Neuronal stem cell (in vitro differentiated cells): ENCODE data around the gene HRH3.
A peak's percentile ranks its signal among the peaks of the same experiment; 100 is the strongest.

ENCODE experiments used
- DNase-seq: peaks from one replicate; pipeline ENCODE4 v3.0.0-alpha.2; 2013; ENCODE audit warnings: low spot score
- H2AFZ ChIP-seq: one replicate; pipeline ENCODE4 v1.6.1; 2013; ENCODE audit warnings: mild to moderate bottlenecking, low read length, inconsistent platforms
- H2AK5ac ChIP-seq: 2 replicates; pipeline ENCODE4 v1.6.1; 2013; ENCODE audit warnings: low read depth, mild to moderate bottlenecking, inconsistent platforms, low read length, moderate library complexity, mixed read lengths
- H2BK120ac ChIP-seq: 2 replicates; pipeline ENCODE4 v1.6.1; 2013; ENCODE audit warnings: low read depth, mild to moderate bottlenecking, inconsistent platforms, low read length, moderate library complexity, mixed read lengths
- H2BK12ac ChIP-seq: one replicate; pipeline ENCODE4 v1.6.1; 2013; ENCODE audit warnings: low read length, inconsistent platforms
- H2BK15ac ChIP-seq: 2 replicates; pipeline ENCODE4 v1.6.1; 2013; ENCODE audit warnings: mild to moderate bottlenecking, low read length, inconsistent platforms, mixed read lengths
- H2BK5ac ChIP-seq: one replicate; pipeline ENCODE4 v1.6.1; 2013; ENCODE audit warnings: inconsistent platforms, mild to moderate bottlenecking, low read length, moderate library complexity
- H3K14ac ChIP-seq: one replicate; pipeline ENCODE4 v1.6.1; 2013; ENCODE audit warnings: low read length, inconsistent platforms
- H3K18ac ChIP-seq: 2 replicates; pipeline ENCODE4 v1.6.1; 2013; ENCODE audit warnings: low read length, inconsistent platforms
- H3K23ac ChIP-seq: 2 replicates; pipeline ENCODE4 v1.6.1; 2013; ENCODE audit warnings: low read depth, mild to moderate bottlenecking, mixed read lengths, low read length, inconsistent platforms; ENCODE audit not compliant: poor library complexity
- H3K27ac ChIP-seq: replicated peaks from 3 replicates; pipeline ENCODE4 v1.5.1; 2013; ENCODE audit warnings: low read length, inconsistent platforms
- H3K27me3 ChIP-seq, 3 experiments: 2 replicates each; pipeline ENCODE4 v1.6.1; 2013; ENCODE audit warnings: low read length in 3 of 3, mild to moderate bottlenecking in 2 of 3, inconsistent platforms in 1 of 3, low read depth in 1 of 3, mixed read lengths in 1 of 3, moderate library complexity in 1 of 3; ENCODE audit not compliant: control insufficient read depth in 3 of 3, insufficient read depth in 3 of 3
- H3K36me3 ChIP-seq, 2 donors: replicated peaks in 1 of 2; 2 replicates each; pipeline ENCODE4 v1.6.1; 2013; ENCODE audit warnings: low read length in 2 of 2; ENCODE audit not compliant: control insufficient read depth in 2 of 2, insufficient read depth in 2 of 2
- H3K4ac ChIP-seq: 2 replicates; pipeline ENCODE4 v1.6.1; 2013; ENCODE audit warnings: inconsistent platforms, mild to moderate bottlenecking, low read length, moderate library complexity
- H3K4me1 ChIP-seq, 2 donors: 1 replicate in 1 of 2; 2 replicates in 1 of 2; pipeline ENCODE4 v1.6.1; 2013; ENCODE audit warnings: low read length in 2 of 2, low read depth in 1 of 2; ENCODE audit not compliant: control insufficient read depth in 2 of 2, insufficient read depth in 1 of 2
- H3K4me2 ChIP-seq: one replicate; pipeline ENCODE4 v1.6.1; 2013; ENCODE audit warnings: mild to moderate bottlenecking, low read length, inconsistent platforms; ENCODE audit not compliant: insufficient read depth, poor library complexity, severe bottlenecking
- H3K4me3 ChIP-seq, 2 donors: 2 replicates each; pipeline ENCODE4 v1.5.1; 2013; ENCODE audit warnings: low read length in 2 of 2, mild to moderate bottlenecking in 2 of 2, inconsistent platforms in 1 of 2, moderate library complexity in 1 of 2
- H3K79me1 ChIP-seq: one replicate; pipeline ENCODE4 v1.6.1; 2013; ENCODE audit warnings: low read depth, mild to moderate bottlenecking, inconsistent platforms, low read length, moderate library complexity
- H3K9ac ChIP-seq: one replicate; pipeline ENCODE4 v1.6.1; 2013; ENCODE audit warnings: mild to moderate bottlenecking, low read depth, low read length, inconsistent platforms; ENCODE audit not compliant: poor library complexity
- H3K9me3 ChIP-seq, 2 donors: replicated peaks in 1 of 2; 2 replicates each; pipeline versions ENCODE3 to v1.6.1; 2013; ENCODE audit warnings: low read length in 2 of 2, mild to moderate bottlenecking in 2 of 2, inconsistent platforms in 1 of 2, low read depth in 1 of 2, mixed read lengths in 1 of 2, moderate library complexity in 1 of 2; ENCODE audit not compliant: control insufficient read depth in 2 of 2, insufficient read depth in 1 of 2
- H4K8ac ChIP-seq: one replicate; pipeline ENCODE4 v1.6.1; 2013; ENCODE audit warnings: low read depth, mild to moderate bottlenecking, inconsistent platforms, low read length, moderate library complexity
- H4K91ac ChIP-seq: one replicate; pipeline ENCODE4 v1.6.1; 2013; ENCODE audit warnings: low read length, low read depth, mild to moderate bottlenecking, inconsistent platforms; ENCODE audit not compliant: poor library complexity
- WGBS, 2 donors: extraction: QIAGEN DNeasy Blood & Tissue Kit; methylation state at CpG; one replicate each; pipeline ENCODE4 v1.1.7; 2013; ENCODE audit warnings: missing lambda C conversion rate in 2 of 2, mixed read lengths in 1 of 2; ENCODE audit not compliant: insufficient read length in 2 of 2, insufficient replicate concordance in 1 of 2; ENCODE audit errors: extremely low coverage in 2 of 2; 5-methylcytosine and 5-hydroxymethylcytosine counted together

Gene HRH3

DNA sequence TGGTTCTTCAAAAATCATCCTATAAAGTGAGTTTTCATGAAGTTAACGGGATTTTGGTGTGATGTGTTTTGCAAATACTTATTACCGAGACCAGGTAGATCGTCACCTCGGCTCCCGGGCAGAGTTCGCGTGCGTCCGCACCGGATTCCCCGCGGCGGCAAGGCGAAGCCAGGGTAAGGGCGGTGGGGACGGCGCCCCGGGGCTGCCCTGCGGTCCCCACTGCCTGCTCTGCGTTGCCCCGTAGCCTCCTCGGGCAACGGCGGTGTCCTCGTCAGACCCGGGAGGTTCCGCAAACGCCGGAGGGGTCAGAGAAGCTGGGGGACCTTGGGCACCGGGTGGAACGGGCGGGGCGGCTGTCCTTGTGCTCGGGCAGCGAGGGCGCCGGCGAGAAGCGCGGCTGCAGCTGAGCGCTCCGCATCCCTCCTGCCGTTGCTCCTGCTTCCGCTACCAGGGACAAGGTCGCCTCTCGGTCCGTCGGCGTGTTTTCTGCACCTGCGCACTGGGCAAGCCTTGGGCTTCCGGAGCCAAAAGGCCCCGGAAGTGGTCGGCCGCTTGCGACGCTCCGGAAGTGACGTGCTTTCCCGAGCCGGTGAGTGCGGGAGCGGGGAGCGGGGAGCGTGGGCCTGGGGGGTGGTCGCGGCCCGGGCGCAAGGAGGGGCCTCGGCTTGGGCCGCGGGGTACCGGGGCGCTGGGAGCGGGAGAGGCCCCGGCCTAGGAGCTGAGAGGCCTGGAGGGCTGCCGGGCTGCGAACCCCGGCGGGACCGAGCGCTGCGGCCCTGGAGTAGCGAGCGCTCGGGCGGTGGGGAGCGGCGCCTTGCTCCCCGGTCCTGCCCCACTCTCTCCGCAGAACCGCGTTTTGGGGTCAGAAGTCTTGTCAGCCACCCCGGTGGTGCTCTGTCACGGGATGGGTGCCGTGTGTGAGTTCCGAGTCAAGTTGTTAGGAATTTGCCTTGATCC lies 37.3 kb downstream of the HRH3 start, which contains the start of gene MTG2:
Gene MTG2 (plus strand): TSS at position 560 of the 957 bp plus-strand sequence. CDS start 10,393 bp downstream, outside the sequence.
- peak within 1 kb of the TSS; percentile 86 for H3K4me2 ChIP-seq
- H3K4ac ChIP-seq = peak within 1 kb of the TSS; percentile 53
- peaks cover 3 to 8% of the 10 kb centered on the region in 2 donors for H3K4me1 ChIP-seq
- H3K27ac ChIP-seq = peak within 1 kb of the TSS; percentile 92
- no peak within 1 kb of the TSS for H2AK5ac ChIP-seq
- H3K14ac ChIP-seq = peak within 1 kb of the TSS; percentile 56
- no peak within 1 kb of the TSS for H4K91ac ChIP-seq
- WGBS, 2 donors = no CpG with 5 or more reads among the region's 96 CpGs
- peak within 1 kb of the TSS; percentile 99 for H3K23ac ChIP-seq
- H2AFZ ChIP-seq = peak within 1 kb of the TSS; percentile 84
- H3K79me1 ChIP-seq = peaks cover 3% of the 10 kb centered on the region
- H3K18ac ChIP-seq = peak within 1 kb of the TSS; percentile 92
- peak; percentile 94 for DNase-seq
- H3K36me3 ChIP-seq = peaks cover 11 to 37% of the 10 kb centered on the region in 2 donors
- no peak within 1 kb of the TSS for H2BK120ac ChIP-seq
- peak within 1 kb of the TSS; percentile 100 for H3K9ac ChIP-seq
- H3K4me3 ChIP-seq = peak within 1 kb of the TSS; percentile 97 to 100
- H2BK5ac ChIP-seq = peak within 1 kb of the TSS; percentile 90
- H2BK12ac ChIP-seq = no peak within 1 kb of the TSS
- H4K8ac ChIP-seq = peak within 1 kb of the TSS; percentile 65
- no peaks in the 10 kb centered on the region for H3K9me3 ChIP-seq
- no peaks in the 10 kb centered on the region for H3K27me3 ChIP-seq
- no peak within 1 kb of the TSS for H2BK15ac ChIP-seq

- Histone ChIP-seq H3K4me2 (no peak overlapping the region), H3K4ac (no peak overlapping the region), H3K79me1 (peaks cover 3% of the 10 kb centered on the region), H3K4me1 (peaks cover 3 to 8% of the 10 kb centered on the region in 2 donors), H2BK120ac (no peak overlapping the region), H3K4me3 (peak overlapping the region in 1 of 2 donors; percentile 100), H4K8ac (no peak overlapping the region), H2BK5ac (no peak overlapping the region), H2AK5ac (no peak overlapping the region), H3K9ac (no peak overlapping the region), H3K27me3 (no peaks in the 10 kb centered on the region), H2AFZ (no peak overlapping the region), H3K9me3 (no peaks in the 10 kb centered on the region), H3K27ac (no peak overlapping the region), H4K91ac (no peak overlapping the region), H3K14ac (no peak overlapping the region), H2BK15ac (no peak overlapping the region), H2BK12ac (no peak overlapping the region), H3K23ac (no peak overlapping the region), H3K36me3 (peaks cover 14 to 45% of the 10 kb centered on the region in 2 donors), H3K18ac (no peak overlapping the region)
- no CpG with 5 or more reads among the region's 2 CpGs for WGBS, 2 donors
- DNase-seq = no peak
Measured at GRCh38 chr20:62181808-62182207, 38.3 kb downstream of the HRH3 start.

DNA sequence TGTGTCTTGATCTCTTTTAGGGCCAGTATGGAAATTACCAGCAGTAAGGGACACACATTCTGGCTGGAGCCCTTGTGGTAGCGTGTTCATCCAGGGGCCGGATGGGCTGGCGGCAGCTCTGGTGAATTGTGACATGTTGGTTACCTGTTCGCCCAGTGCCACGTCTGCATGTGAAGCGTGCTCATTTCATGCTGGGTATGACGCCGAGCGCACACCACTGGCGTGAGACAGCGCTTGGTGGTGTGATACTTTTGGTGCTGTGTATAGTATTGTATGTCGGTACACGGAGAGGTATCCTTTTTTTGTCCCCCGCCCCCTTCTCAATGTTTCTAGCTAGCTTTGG lies 40.9 kb downstream of the HRH3 start:
- peak overlapping the region; percentile 0 for H4K8ac ChIP-seq
- WGBS, 2 donors = no CpG with 5 or more reads among the region's 14 CpGs

More for the DNA sequence above, 40.9 kb downstream of the HRH3 start:
- no peak overlapping the region for H3K27ac ChIP-seq
- H3K27me3 ChIP-seq = no peaks in the 10 kb centered on the region
- no peak overlapping the region for H2AK5ac ChIP-seq
- no peak overlapping the region for H3K4ac ChIP-seq
- H3K79me1 ChIP-seq = peaks cover 6% of the 10 kb centered on the region
- H2BK15ac ChIP-seq = no peak overlapping the region
- peaks cover 26 to 71% of the 10 kb centered on the region in 2 donors for H3K36me3 ChIP-seq
- H2BK12ac ChIP-seq = no peak overlapping the region
- H4K91ac ChIP-seq = no peak overlapping the region
- H3K4me3 ChIP-seq = no peak overlapping the region
- peak overlapping the region; percentile 21 for H3K9ac ChIP-seq
- H2AFZ ChIP-seq = no peak overlapping the region
- no peak for DNase-seq
- H3K14ac ChIP-seq = no peak overlapping the region
- H3K18ac ChIP-seq = no peak overlapping the region
- H3K4me2 ChIP-seq = no peak overlapping the region
- peak overlapping the region; percentile 87 for H2BK5ac ChIP-seq
- H3K4me1 ChIP-seq = peaks cover 3 to 8% of the 10 kb centered on the region in 2 donors
- H2BK120ac ChIP-seq = no peak overlapping the region
- H3K23ac ChIP-seq = no peak overlapping the region
- H3K9me3 ChIP-seq = no peaks in the 10 kb centered on the region
